Measurements from ENCODE around the gene DAND5.

DNA sequence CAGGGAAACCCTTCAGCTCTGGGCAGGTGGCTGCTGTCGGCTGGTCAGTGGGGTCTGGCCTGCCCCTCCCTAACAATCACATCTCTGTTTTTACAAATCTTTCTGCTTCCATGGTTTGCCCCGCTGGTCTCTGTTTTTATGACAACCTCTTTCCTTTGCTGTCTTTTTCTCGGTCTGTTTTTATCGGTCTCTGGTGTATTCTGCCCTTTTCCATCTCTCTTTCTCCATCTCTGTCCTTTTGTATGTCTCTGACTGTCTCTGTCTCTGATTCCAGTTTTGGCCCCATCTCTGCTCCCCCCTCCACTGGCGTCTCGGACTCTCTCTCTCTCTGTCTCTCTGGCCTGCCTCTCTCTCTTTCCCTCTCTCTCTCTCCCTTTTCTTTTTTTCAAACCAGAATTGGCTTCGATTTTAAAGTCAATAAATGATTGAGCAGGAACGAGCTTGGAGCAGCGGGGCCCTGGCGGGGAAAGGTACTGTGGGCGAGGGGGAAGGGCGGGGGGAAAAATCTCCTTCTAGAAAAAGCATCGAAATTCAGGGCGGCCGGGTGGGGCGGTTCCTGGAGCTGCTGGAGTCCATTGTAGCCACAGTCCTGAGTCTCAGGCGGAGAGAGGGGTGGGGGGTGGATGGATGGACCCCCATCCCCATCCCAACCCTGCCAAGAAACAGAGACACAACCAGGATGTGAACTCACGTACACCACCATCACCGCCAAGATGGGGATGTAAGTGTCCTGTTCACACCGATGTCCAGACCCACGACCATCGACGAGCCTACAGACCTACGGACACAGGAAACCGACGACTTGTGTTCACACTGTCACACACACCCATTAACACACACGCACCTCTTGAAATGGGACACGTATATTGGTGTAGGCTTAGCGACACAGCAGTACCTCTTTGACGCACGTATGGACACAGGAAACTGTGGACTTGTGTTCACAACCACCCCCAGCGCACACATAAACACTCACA lies 28.9 kb downstream of the DAND5 start:
- TF ChIP-seq POLR2A (IDR thresholded peaks at IDR 0.05) (no peak), CTCF (IDR thresholded peaks at IDR 0.05) (no peak), POLR2AphosphoS5 (IDR thresholded peaks at IDR 0.05) (no peak), EP300 (IDR thresholded peaks at IDR 0.05) (no peak)

Data from sigmoid colon (tissue), 4 donors.